ENCODE measurements around the gene ERICH6B.

DNA sequence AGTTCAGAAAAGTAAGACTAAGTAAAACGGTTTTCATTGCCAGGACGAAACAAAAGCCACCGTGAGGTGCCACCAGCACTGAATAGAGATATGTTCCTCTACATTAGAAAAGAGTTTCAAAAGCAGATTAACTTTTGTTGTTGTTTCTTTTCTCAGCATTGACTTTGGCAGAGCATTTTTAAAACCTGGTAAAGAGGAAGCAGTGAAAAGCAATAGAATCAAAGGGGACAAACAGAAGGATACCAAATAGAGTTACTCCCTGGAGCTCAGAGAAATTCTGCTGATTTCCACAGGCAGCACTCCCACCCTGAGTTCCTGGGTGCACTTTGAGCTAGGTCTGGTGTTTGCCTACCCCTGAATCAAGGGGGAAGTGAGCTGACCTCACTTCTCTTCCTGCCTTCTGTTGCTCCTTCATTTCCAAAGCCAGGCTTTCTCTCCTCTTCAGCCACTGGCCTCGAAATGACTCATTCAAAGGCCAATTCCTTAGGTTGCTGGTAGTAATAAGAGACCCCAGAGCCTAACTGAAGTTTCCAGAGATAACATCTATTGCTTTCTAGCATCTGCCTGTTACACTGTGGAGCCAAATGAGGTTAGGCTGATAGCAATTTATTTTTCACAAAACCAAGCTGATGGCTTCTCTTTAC, 11.3 kb upstream of the ERICH6B start:
- TF ChIP-seq, protein P1, sequence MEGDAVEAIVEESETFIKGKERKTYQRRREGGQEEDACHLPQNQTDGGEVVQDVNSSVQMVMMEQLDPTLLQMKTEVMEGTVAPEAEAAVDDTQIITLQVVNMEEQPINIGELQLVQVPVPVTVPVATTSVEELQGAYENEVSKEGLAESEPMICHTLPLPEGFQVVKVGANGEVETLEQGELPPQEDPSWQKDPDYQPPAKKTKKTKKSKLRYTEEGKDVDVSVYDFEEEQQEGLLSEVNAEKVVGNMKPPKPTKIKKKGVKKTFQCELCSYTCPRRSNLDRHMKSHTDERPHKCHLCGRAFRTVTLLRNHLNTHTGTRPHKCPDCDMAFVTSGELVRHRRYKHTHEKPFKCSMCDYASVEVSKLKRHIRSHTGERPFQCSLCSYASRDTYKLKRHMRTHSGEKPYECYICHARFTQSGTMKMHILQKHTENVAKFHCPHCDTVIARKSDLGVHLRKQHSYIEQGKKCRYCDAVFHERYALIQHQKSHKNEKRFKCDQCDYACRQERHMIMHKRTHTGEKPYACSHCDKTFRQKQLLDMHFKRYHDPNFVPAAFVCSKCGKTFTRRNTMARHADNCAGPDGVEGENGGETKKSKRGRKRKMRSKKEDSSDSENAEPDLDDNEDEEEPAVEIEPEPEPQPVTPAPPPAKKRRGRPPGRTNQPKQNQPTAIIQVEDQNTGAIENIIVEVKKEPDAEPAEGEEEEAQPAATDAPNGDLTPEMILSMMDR (conservative IDR thresholded peaks at IDR 0.05; ENCODE audit: low read depth in 2 of 2), result no peak
- TF ChIP-seq POLR2AphosphoS5 (IDR thresholded peaks at IDR 0.05; ENCODE audit: low read depth), result no peak
- TF ChIP-seq ZNF114 (CRISPR knock-in tag; IDR thresholded peaks at IDR 0.05), result no peak
- TF ChIP-seq EZH2 (IDR thresholded peaks at IDR 0.05; ENCODE audit: low read depth, unreplicated experiment), result no peak
- no peak for TF ChIP-seq CREB1 (CRISPR knock-in tag; IDR thresholded peaks at IDR 0.05; ENCODE audit: low read depth)
